MCF 10A (cell line): ENCODE results near the gene ABHD15. TPM values are rescaled to one million over a fixed set of nuclear protein-coding genes. Genes with fewer than 3 reads are reported as not detected.

Experiments
- BruUV-seq: library from RNA; stranded (reverse); fragments of 400-500 nt; replicated peaks from 2 replicates; lab custom pipeline; 2021; lab: Mats Ljungman, UMichigan
- CTCF ChIA-PET: fragments of 300-600 bp; sonication (Branson Sonifier 250); formaldehyde crosslinking; extraction: SDS; loops from one replicate; lab custom pipeline; 2021; ENCODE audit warnings: antibody characterized with exemption, inconsistent platforms; lab: Yijun Ruan, JAX
- POLR2A ChIA-PET: fragments of 300-600, 350-650 bp; sonication (Branson Sonifier 250); formaldehyde crosslinking; extraction: SDS; loops from one replicate; lab custom pipeline; 2020; ENCODE audit warnings: antibody characterized with exemption, inconsistent platforms; lab: Yijun Ruan, JAX
- DNase-seq: peaks from one replicate; pipeline ENCODE4 v3.0.0-alpha.2; 2018; ENCODE audit not compliant: unreplicated experiment
- H3K27ac Mint-ChIP-seq: one replicate; pipeline ENCODE4 v1.8.0; 2022; ENCODE audit warnings: mild to moderate bottlenecking, low read depth, mixed read lengths; ENCODE audit not compliant: unreplicated experiment
- H3K27me3 Mint-ChIP-seq: one replicate; pipeline ENCODE4 v1.8.0; 2022; ENCODE audit warnings: mixed read lengths; ENCODE audit not compliant: insufficient read depth, unreplicated experiment
- H3K36me3 Mint-ChIP-seq: one replicate; pipeline ENCODE4 v1.8.0; 2022; ENCODE audit warnings: mild to moderate bottlenecking, moderate library complexity, mixed read lengths; ENCODE audit not compliant: insufficient read depth, unreplicated experiment
- H3K4me1 Mint-ChIP-seq: one replicate; pipeline ENCODE4 v1.8.0; 2022; ENCODE audit warnings: mixed read lengths; ENCODE audit not compliant: insufficient read depth, unreplicated experiment
- H3K4me3 Mint-ChIP-seq: one replicate; pipeline ENCODE4 v1.8.0; 2022; ENCODE audit warnings: mild to moderate bottlenecking, moderate library complexity, mixed read lengths; ENCODE audit not compliant: unreplicated experiment
- H3K9me3 Mint-ChIP-seq: one replicate; pipeline ENCODE4 v1.8.0; 2022; ENCODE audit warnings: mixed read lengths; ENCODE audit not compliant: unreplicated experiment
- intact Hi-C: fragments of 100-400 bp; cut with micrococcal nuclease; formaldehyde crosslinking; loops from 2 replicates; pipeline ENCODE4 v1.14.1; 2022
- total RNA-seq: library from RNA; stranded (reverse); gene quantifications from 2 replicates; pipeline ENCODE4 v1.2.3, GENCODE V29; 2022
- TF ChIP-seq, protein P1 (sequence below): fragments of 200-600 bp; IDR thresholded peaks from one replicate; pipeline ENCODE4 v1.8.0; 2022; ENCODE audit warnings: antibody characterized with exemption, mild to moderate bottlenecking; ENCODE audit not compliant: unreplicated experiment

The ABHD15 gene
- total RNA-seq, 1 experiment from 2014 or later = 2.8 TPM

DNA sequence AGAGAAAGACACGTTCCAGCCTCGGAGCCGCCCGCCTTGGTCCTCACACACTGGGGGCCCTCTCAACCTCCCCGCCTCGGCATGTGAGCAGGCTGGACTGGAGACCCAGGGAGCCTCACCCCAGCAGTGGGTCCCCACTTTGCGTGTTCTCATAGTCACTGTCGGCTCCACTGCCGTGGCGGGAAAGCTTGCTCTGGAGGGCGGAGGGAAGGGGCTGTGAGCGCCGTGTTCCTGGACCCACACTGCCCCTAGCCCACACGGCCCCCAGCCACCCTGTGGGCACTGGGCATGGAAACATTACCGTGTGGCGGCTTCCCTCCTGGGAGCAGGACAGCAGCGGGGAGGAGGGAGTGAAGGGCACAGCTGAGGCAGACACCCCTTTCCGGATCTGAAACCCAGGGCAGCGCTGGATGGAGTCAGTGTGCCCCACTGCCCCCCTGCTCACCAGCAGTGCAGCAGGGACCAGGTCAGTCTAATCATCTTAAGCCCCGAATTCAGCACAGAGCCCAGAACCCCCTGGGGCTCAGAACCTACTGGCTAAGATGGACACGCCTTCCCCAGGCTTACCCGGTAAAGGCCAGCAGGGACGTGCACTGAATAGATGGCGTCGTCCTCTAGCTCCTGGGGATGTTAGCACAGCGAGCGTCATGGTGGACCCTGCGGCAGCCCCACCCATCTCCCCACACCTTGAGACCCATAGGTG, 8.8 kb upstream of the ABHD15 start:
- H3K27me3 Mint-ChIP-seq = no peaks in the 10 kb centered on the region
- H3K36me3 Mint-ChIP-seq = peaks cover 46% of the 10 kb centered on the region
- no peaks in the 10 kb centered on the region for H3K9me3 Mint-ChIP-seq
- TF ChIP-seq, protein P1, sequence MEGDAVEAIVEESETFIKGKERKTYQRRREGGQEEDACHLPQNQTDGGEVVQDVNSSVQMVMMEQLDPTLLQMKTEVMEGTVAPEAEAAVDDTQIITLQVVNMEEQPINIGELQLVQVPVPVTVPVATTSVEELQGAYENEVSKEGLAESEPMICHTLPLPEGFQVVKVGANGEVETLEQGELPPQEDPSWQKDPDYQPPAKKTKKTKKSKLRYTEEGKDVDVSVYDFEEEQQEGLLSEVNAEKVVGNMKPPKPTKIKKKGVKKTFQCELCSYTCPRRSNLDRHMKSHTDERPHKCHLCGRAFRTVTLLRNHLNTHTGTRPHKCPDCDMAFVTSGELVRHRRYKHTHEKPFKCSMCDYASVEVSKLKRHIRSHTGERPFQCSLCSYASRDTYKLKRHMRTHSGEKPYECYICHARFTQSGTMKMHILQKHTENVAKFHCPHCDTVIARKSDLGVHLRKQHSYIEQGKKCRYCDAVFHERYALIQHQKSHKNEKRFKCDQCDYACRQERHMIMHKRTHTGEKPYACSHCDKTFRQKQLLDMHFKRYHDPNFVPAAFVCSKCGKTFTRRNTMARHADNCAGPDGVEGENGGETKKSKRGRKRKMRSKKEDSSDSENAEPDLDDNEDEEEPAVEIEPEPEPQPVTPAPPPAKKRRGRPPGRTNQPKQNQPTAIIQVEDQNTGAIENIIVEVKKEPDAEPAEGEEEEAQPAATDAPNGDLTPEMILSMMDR = no peak
- peaks cover 23% of the 10 kb centered on the region for H3K4me1 Mint-ChIP-seq
- CTCF ChIA-PET = interaction anchor here (0.6 to 9.2 kb wide), 3 partner anchors 17 to 204 kb away, joined by 3 to 57 read pairs (median 5); partner anchors contain the start of gene ANKRD13B
- H3K27ac Mint-ChIP-seq = no peak overlapping the region
- DNase-seq = no peak
- no peak overlapping the region for H3K4me3 Mint-ChIP-seq
- BruUV-seq = no TSS peak
- intact Hi-C loops = no loop called here
- POLR2A ChIA-PET = interaction anchor here (1.3 to 3.9 kb wide), 2 partner anchors 16 to 206 kb away, joined by 3 to 15 read pairs; no protein-coding TSS in a partner anchor

DNA sequence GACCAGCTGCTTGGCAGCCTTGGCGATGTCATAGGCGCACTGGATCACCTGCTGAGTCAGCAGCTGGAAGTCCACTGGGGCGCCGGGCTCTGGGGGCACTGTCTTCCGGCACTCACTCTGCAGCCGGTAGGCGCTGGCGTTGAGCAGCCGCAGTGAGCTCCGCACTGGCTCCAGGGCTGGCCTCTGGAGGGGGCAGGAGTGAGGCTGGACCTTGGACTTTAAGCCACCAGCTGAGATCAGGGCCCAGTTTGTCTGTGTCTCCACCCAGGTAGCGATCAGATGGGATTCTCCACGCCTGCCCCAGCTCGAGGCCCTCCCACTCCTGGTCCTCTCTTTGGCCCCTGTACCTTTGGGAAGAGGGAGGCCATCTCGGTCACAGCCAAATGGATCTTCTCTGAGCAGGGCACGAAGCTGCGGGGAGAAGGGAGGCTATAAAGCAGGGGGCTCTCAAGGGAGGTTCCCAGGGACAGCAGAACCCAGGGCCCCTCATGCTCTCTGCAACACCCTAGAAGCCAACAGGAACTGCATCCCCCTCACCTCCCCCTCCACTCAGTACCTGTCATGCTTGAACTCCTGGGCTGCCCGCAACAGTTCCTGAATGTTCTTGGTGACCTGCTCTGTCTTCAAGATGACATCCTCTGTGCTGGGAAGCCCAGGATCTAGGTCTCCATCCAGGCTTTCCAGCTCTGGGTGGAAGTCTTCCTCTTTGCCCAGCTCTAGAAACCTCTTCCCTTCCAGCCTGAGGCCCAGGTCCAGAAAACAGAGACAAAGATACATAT, 8.1 kb upstream of the ABHD15 start:
- Mint-ChIP-seq H3K9me3 (no peaks in the 10 kb centered on the region), H3K27ac (no peak overlapping the region), H3K27me3 (no peaks in the 10 kb centered on the region), H3K4me3 (no peak overlapping the region), H3K4me1 (peaks cover 18% of the 10 kb centered on the region), H3K36me3 (peaks cover 43% of the 10 kb centered on the region)
- ChIA-PET POLR2A (interaction anchor here (0.6 to 3.9 kb wide), 5 partner anchors 16 to 1975 kb away, joined by 3 to 15 read pairs (median 3); no protein-coding TSS in a partner anchor), CTCF (interaction anchor here (0.6 to 9.2 kb wide), 6 partner anchors 11 to 435 kb away, joined by 3 to 57 read pairs (median 4); partner anchors contain the start of gene ANKRD13B)
- DNase-seq = no peak
- TF ChIP-seq, protein P1 = no peak
- BruUV-seq = no TSS peak
- intact Hi-C loops = no loop called here

DNA sequence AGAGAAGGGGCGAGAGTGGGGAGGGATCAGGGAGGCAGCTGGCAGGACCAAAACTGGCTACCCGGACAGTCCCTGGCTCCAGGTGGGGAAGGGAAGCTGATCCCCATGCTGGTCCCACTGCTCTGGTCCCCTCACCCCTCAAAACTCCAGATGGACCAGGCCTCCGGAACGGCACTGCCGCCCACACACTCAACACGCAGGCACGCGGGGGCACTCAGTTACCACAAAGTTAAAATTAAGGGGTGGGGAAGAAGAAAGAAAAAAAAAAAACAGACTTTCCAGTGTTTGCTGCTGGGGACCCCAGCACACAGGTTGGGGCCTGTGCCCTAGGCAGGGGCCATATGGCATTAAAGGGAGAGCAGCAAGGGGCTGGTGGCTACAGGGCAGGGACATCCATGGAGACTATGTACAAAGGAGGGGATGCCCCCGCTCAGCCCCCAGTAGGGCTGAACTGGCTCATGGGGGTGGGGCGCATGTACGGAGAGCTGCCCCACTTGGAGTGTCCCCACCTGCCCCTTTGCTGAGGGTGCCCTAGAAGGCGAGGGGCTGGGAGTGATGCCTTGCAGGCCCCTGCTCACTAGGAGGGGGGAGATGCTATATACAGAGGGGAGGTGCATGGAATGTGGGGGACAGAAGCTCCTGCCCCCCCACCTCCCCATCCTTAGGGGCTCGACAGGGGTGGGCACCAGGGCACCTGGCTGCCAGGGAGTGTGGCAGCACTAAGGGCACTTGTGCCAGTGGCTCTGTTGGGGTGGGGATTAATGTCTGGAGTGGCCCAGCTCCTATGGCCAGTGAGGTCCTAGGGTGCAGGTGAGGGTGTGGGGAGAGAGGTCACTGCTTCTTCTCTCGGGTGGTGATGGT, 7.3 kb upstream of the ABHD15 start:
- BruUV-seq = no TSS peak
- CTCF ChIA-PET = interaction anchor here (0.6 to 9.2 kb wide), 7 partner anchors 12 to 513 kb away, joined by 3 to 57 read pairs (median 4); partner anchors contain the start of gene ANKRD13B
- TF ChIP-seq, protein P1 = no peak
- Mint-ChIP-seq H3K4me1 (peaks cover 19% of the 10 kb centered on the region), H3K27ac (no peak overlapping the region), H3K27me3 (no peaks in the 10 kb centered on the region), H3K9me3 (no peaks in the 10 kb centered on the region), H3K36me3 (peaks cover 38% of the 10 kb centered on the region), H3K4me3 (no peak overlapping the region)
- POLR2A ChIA-PET = interaction anchor here (0.5 to 3.9 kb wide), 6 partner anchors 17 to 1158 kb away, joined by 3 to 15 read pairs (median 3); no protein-coding TSS in a partner anchor
- intact Hi-C loops = no loop called here
- no peak for DNase-seq
